ENCODE results near the gene PCDHGB2. TPM values are rescaled to one million over a fixed set of nuclear protein-coding genes. Genes with fewer than 3 reads are reported as not detected.
A peak's percentile ranks its signal among the peaks of the same experiment; 100 is the strongest.

PCDHGB2 gene
- total RNA-seq, 4 donors from 2014 or later, result 2.7 to 15.6 (median 4.1) TPM

DNA sequence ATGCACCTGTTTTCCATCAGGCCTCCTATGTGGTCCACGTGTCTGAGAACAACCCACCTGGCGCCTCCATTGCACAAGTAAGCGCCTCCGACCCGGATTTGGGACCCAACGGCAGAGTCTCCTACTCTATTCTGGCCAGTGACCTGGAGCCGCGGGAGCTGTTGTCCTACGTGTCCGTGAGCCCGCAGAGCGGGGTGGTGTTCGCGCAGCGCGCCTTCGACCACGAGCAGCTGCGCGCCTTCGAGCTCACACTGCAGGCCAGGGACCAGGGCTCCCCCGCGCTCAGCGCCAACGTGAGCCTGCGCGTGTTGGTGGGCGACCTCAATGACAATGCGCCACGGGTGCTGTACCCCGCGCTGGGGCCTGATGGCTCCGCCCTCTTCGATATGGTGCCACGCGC lies 8.2 kb upstream of the PCDHGB2 start:
- no peak overlapping the region for H3K4me3 ChIP-seq
- WGBS, 2 donors (ENCODE audit: low coverage in 1 of 2), result 20% methylated on average over 1 of the region's 36 CpGs; no CpG with 5 or more reads in 1 of the 2 donors

DNA sequence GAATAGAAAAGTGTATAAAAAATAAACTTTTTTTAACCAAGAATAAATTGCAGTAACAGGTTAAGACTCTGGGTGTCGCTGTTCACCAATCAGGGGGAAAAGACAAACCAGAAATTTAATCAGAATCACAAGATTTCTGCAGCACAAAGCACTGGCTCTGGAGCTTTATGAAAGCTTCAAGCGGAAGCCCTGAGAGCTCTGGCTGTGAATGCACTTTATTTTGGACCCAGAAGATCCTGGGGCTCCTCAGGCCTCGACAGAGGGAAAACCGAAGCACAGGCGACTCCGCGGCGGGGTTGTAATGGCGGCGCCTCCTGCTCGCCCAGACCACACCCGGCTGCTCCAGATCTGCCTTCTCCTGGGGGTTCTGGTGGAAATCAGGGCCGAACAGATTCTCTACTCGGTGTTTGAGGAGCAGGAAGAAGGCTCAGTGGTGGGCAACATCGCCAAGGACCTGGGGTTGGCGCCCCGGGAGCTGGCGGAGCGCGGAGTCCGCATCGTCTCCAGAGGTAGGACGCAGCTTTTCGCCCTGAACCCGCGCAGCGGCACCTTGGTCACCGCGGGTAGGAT lies 4.8 kb upstream of the PCDHGB2 start, which contains the start of gene PCDHGA4:
TSS of gene PCDHGA4 (plus strand) at position 122 of the 570 bp plus-strand sequence. CDS start at position 209, 87 bp downstream.
- Histone ChIP-seq H3K9me3 (peaks cover 0 to 98% (median 0%) of the 10 kb centered on the region in 3 donors), H3K27me3 (peaks cover 33% of the 10 kb centered on the region), H3K4me1 (no peaks in the 10 kb centered on the region), H3K36me3 (peaks cover 0 to 28% of the 10 kb centered on the region in 2 donors), H3K4me3 (peak within 1 kb of the TSS; percentile 0 to 38), H3K27ac (no peak within 1 kb of the TSS)
- WGBS, 2 donors (ENCODE audit: low coverage in 1 of 2), result 12 to 20% methylated on average over 5 to 14 of the region's 29 CpGs
- ATAC-seq, result no peak
- TF ChIP-seq, protein P1, sequence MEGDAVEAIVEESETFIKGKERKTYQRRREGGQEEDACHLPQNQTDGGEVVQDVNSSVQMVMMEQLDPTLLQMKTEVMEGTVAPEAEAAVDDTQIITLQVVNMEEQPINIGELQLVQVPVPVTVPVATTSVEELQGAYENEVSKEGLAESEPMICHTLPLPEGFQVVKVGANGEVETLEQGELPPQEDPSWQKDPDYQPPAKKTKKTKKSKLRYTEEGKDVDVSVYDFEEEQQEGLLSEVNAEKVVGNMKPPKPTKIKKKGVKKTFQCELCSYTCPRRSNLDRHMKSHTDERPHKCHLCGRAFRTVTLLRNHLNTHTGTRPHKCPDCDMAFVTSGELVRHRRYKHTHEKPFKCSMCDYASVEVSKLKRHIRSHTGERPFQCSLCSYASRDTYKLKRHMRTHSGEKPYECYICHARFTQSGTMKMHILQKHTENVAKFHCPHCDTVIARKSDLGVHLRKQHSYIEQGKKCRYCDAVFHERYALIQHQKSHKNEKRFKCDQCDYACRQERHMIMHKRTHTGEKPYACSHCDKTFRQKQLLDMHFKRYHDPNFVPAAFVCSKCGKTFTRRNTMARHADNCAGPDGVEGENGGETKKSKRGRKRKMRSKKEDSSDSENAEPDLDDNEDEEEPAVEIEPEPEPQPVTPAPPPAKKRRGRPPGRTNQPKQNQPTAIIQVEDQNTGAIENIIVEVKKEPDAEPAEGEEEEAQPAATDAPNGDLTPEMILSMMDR (IDR thresholded peaks at IDR 0.05), result peak in 3 of 4 experiments; percentile 14 to 47 (median 23)
- TF ChIP-seq POLR2AphosphoS5 (IDR thresholded peaks at IDR 0.05) (no peak), POLR2A (IDR thresholded peaks at IDR 0.05) (no peak)

More for the DNA sequence above, 8.2 kb upstream of the PCDHGB2 start:
- no peak for ATAC-seq
- TF ChIP-seq EP300 (IDR thresholded peaks at IDR 0.05), result no peak
- TF ChIP-seq POLR2A (IDR thresholded peaks at IDR 0.05), result no peak
- TF ChIP-seq, protein P1 (IDR thresholded peaks at IDR 0.05), result no peak
- TF ChIP-seq POLR2AphosphoS5 (IDR thresholded peaks at IDR 0.05), result no peak
- Histone ChIP-seq H3K9me3 (peaks cover 0 to 96% (median 0%) of the 10 kb centered on the region in 3 donors), H3K27ac (no peak overlapping the region), H3K4me1 (no peaks in the 10 kb centered on the region), H3K36me3 (peaks cover 0 to 23% of the 10 kb centered on the region in 2 donors), H3K27me3 (peaks cover 39% of the 10 kb centered on the region)

DNA sequence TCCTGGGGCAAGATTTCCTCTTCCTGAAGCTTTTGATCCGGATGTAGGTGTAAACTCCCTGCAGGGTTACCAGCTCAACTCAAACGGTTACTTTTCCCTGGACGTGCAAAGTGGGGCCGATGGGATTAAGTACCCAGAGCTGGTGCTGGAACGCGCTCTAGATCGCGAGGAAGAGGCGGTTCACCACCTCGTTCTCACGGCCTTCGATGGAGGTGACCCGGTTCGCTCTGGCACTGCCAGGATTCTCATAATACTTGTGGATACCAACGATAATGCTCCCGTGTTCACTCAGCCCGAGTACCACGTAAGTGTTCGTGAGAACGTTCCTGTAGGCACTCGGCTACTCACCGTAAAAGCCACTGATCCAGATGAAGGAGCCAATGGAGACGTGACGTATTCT lies 4.2 kb upstream of the PCDHGB2 start:
- WGBS, 2 donors (ENCODE audit: low coverage in 1 of 2), result 43% methylated on average over 18 of the region's 24 CpGs; no CpG with 5 or more reads in 1 of the 2 donors
- no peak overlapping the region for H3K27ac ChIP-seq
- ATAC-seq, result no peak
- peaks cover 0 to 26% of the 10 kb centered on the region in 2 donors for H3K36me3 ChIP-seq
- TF ChIP-seq EP300 (IDR thresholded peaks at IDR 0.05), result no peak
- TF ChIP-seq POLR2AphosphoS5 (IDR thresholded peaks at IDR 0.05), result no peak
- TF ChIP-seq, protein P1 (IDR thresholded peaks at IDR 0.05), result no peak
- TF ChIP-seq POLR2A (IDR thresholded peaks at IDR 0.05), result no peak
- H3K27me3 ChIP-seq, result peaks cover 28% of the 10 kb centered on the region
- H3K4me1 ChIP-seq, result no peaks in the 10 kb centered on the region
- H3K9me3 ChIP-seq, result peaks cover 0 to 98% (median 0%) of the 10 kb centered on the region in 3 donors
- peak overlapping the region in 1 of 2 donors; percentile 38 for H3K4me3 ChIP-seq

DNA sequence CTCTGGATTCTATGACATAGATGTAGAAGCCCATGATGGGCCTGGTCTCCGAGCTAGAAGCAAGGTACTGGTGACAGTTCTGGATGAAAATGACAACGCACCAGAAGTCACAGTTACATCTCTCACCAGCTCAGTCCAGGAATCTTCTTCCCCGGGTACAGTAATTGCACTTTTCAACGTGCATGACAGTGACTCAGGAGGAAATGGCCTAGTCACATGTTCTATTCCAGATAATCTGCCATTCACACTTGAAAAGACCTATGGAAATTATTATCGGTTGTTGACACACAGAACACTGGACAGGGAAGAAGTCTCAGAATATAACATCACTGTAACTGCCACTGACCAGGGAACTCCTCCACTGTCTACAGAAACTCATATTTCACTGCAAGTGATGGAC lies 3.7 kb upstream of the PCDHGB2 start:
- Histone ChIP-seq H3K4me1 (no peaks in the 10 kb centered on the region), H3K27ac (no peak overlapping the region), H3K36me3 (peaks cover 0 to 26% of the 10 kb centered on the region in 2 donors), H3K27me3 (peaks cover 26% of the 10 kb centered on the region), H3K4me3 (no peak overlapping the region), H3K9me3 (peaks cover 0 to 98% (median under 1%) of the 10 kb centered on the region in 3 donors)
- no peak for TF ChIP-seq POLR2AphosphoS5 (IDR thresholded peaks at IDR 0.05)
- TF ChIP-seq, protein P1 (IDR thresholded peaks at IDR 0.05), result no peak
- no peak for TF ChIP-seq EP300 (IDR thresholded peaks at IDR 0.05)
- TF ChIP-seq POLR2A (IDR thresholded peaks at IDR 0.05), result no peak
- 66 to 68% methylated on average over 4 to 5 of the region's 5 CpGs for WGBS, 2 donors (ENCODE audit: low coverage in 1 of 2)
- no peak for ATAC-seq

DNA sequence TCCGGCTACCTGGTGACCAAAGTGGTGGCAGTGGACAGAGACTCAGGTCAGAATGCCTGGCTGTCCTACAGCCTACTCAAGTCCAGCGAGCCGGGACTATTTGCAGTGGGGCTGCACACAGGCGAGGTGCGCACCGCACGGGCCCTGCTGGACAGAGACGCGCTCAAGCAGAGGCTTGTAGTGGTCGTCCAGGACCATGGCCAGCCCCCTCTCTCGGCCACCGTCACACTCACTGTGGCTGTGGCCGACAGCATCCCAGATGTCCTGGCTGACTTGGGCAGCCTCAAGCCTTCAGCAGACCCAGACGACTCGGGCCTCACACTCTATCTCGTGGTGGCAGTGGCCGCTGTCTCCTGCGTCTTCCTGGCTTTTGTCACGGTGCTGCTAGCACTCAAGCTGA lies 2.8 kb upstream of the PCDHGB2 start:
- no peak overlapping the region for H3K4me3 ChIP-seq
- no CpG with 5 or more reads among the region's 19 CpGs for WGBS, 2 donors (ENCODE audit: low coverage in 1 of 2)
- H3K4me1 ChIP-seq, result no peaks in the 10 kb centered on the region
- H3K27ac ChIP-seq, result no peak overlapping the region
- TF ChIP-seq EP300 (IDR thresholded peaks at IDR 0.05) (no peak), POLR2A (IDR thresholded peaks at IDR 0.05) (no peak), POLR2AphosphoS5 (IDR thresholded peaks at IDR 0.05) (no peak)
- TF ChIP-seq, protein P1 (IDR thresholded peaks at IDR 0.05), result no peak
- H3K9me3 ChIP-seq, result peaks cover 0 to 98% (median 4%) of the 10 kb centered on the region in 3 donors
- H3K27me3 ChIP-seq, result peaks cover 24% of the 10 kb centered on the region
- no peak for ATAC-seq
- peaks cover 0 to 26% of the 10 kb centered on the region in 2 donors for H3K36me3 ChIP-seq
